B cell (primary cell): ENCODE measurements around the gene PRUNE2.

Experiments
- EZH2 ChIP-seq: IDR thresholded peaks from 2 replicates; pipeline ENCODE4 v1.6.1; 2012; ENCODE audit warnings: borderline replicate concordance, low read depth, mild to moderate bottlenecking, moderate library complexity, low read length; ENCODE audit not compliant: insufficient read depth, poor library complexity, severe bottlenecking
- TF ChIP-seq, protein P1 (sequence below): fragments of 200-600 bp; IDR thresholded peaks from one replicate; pipeline ENCODE4 v1.8.0; 2022; ENCODE audit warnings: antibody characterized with exemption, mild to moderate bottlenecking

DNA sequence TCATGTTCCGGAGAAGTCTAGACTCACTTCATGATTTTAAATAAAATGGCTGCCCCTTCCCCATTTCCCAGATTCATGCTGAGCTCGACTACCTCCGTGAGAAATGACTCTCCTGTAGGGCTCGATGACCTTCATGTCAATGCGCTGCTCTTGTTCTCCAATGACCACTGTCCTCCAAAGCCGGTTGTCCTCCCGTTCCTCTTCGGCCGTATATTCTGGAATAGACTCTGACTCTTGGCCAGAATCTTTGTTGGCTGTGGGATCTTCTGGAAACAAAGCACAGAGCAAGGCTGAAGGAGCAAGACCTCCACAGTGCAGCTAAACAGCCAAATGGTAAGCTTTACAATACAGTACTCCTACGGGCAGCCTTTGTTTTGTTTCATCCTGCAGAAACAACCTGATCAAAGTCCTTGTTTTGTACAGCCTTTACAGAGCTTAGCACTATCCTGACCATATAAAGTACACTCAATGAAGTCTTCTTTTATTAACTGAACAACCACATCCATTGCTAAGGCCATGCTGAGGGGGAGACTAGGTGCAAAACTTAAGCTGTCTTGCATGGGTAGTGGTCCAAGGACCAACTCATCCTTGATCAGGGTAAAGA, 261.2 kb downstream of the PRUNE2 start:
- TF ChIP-seq, protein P1, sequence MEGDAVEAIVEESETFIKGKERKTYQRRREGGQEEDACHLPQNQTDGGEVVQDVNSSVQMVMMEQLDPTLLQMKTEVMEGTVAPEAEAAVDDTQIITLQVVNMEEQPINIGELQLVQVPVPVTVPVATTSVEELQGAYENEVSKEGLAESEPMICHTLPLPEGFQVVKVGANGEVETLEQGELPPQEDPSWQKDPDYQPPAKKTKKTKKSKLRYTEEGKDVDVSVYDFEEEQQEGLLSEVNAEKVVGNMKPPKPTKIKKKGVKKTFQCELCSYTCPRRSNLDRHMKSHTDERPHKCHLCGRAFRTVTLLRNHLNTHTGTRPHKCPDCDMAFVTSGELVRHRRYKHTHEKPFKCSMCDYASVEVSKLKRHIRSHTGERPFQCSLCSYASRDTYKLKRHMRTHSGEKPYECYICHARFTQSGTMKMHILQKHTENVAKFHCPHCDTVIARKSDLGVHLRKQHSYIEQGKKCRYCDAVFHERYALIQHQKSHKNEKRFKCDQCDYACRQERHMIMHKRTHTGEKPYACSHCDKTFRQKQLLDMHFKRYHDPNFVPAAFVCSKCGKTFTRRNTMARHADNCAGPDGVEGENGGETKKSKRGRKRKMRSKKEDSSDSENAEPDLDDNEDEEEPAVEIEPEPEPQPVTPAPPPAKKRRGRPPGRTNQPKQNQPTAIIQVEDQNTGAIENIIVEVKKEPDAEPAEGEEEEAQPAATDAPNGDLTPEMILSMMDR: no peak
- TF ChIP-seq EZH2: no peak
